WERI-Rb-1 (cell line): ENCODE data around the gene PFKP.
"Not testable (repeated sequence)": the region's sequence is repeated elsewhere in the genome, so short reads cannot be mapped to it uniquely, and the experiment has no call there.

Experiments used
- DNase-seq: peaks from one replicate; pipeline ENCODE4 v3.0.0-alpha.2; 2020
- H3K27ac ChIP-seq: fragments of 250-450 bp; sonication (Bioruptor Pico); 2 replicates; pipeline ENCODE4 v1.5.1; 2020; ENCODE audit warnings: mild to moderate bottlenecking, moderate library complexity
- H3K27me3 ChIP-seq: fragments of 250-450 bp; sonication (Bioruptor Pico); 2 replicates; pipeline ENCODE4 v1.5.1; 2021; ENCODE audit warnings: mild to moderate bottlenecking, low read depth, moderate library complexity; ENCODE audit not compliant: insufficient read depth, severe bottlenecking
- H3K36me3 ChIP-seq: fragments of 250-450 bp; sonication (Bioruptor Pico); 2 replicates; pipeline ENCODE4 v1.5.1; 2020; ENCODE audit warnings: mild to moderate bottlenecking, moderate library complexity
- H3K4me3 ChIP-seq: 2 replicates; pipeline ENCODE4 v1.5.1; 2011; ENCODE audit warnings: low read depth, mild to moderate bottlenecking, control low read depth, low read length
- H3K9me3 ChIP-seq: fragments of 250-450 bp; sonication (Bioruptor Pico); 2 replicates; pipeline ENCODE4 v1.5.1; 2021; ENCODE audit warnings: mild to moderate bottlenecking, moderate library complexity; ENCODE audit not compliant: severe bottlenecking
- CTCF ChIP-seq: IDR thresholded peaks from 2 replicates; pipeline ENCODE4 v1.5.1; 2011; ENCODE audit warnings: low read depth, mild to moderate bottlenecking, control low read depth, inconsistent platforms, low read length

The PFKP gene

GRCh38 chr10:3104251-3104918, 37.0 kb downstream of the PFKP start:
- Histone ChIP-seq H3K36me3 (peaks cover 3% of the 10 kb centered on the region), H3K27me3 (no peaks in the 10 kb centered on the region), H3K4me3 (no peak overlapping the region), H3K9me3 (no peaks in the 10 kb centered on the region), H3K27ac (no peak overlapping the region)
- TF ChIP-seq CTCF, result no peak
- no peak for DNase-seq

GRCh38 chr10:3105166-3105565, 37.8 kb downstream of the PFKP start:
- no peaks in the 10 kb centered on the region for H3K36me3 ChIP-seq
- H3K27me3 ChIP-seq, result no peaks in the 10 kb centered on the region
- H3K9me3 ChIP-seq, result no peaks in the 10 kb centered on the region
- no peak for TF ChIP-seq CTCF
- no peak for DNase-seq
- H3K27ac ChIP-seq, result no peak overlapping the region
- no peak overlapping the region for H3K4me3 ChIP-seq

DNA sequence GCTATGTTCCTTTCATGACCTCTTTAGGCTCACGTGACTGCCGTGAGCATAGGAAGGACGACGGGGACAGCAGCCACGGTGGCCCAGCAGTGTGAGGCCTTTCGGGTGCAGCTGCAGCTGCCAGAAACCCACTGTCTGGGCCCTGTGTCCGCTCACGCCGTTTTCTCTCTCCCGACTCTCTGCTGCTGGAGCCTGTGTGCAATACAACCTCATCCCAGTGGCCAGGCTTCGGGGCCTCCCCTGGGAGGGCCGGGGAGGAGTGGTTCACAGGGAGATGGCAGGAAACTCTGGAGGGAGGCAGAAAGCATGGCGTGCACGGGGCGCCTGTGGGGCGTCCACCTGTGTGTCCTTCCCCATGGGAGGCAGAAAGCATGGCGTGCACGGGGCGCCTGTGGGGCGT, 38.6 kb downstream of the PFKP start:
- no peaks in the 10 kb centered on the region for H3K27me3 ChIP-seq
- no peaks in the 10 kb centered on the region for H3K9me3 ChIP-seq
- H3K4me3 ChIP-seq, result no peak overlapping the region
- H3K27ac ChIP-seq, result no peak overlapping the region
- H3K36me3 ChIP-seq, result no peaks in the 10 kb centered on the region
- no peak for DNase-seq
- TF ChIP-seq CTCF, result no peak

DNA sequence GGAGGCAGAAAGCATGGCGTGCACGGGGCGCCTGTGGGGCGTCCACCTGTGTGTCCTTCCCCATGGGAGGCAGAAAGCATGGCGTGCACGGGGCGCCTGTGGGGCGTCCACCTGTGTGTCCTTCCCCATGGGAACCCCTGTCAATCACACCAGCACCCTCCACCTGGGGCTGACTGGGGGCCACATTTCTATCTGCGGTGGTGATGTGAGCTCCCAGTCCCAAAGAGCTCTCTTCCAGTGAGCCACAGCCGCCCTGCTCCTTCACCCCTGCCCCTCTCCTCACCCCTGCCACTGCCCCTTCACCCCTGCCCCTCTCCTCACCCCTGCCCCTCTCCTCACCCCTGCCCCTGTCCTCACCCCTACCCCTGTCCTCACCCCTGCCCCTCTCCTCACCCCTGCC, 39.0 kb downstream of the PFKP start:
- not testable (repeated sequence) for DNase-seq, H3K36me3 ChIP-seq, H3K27ac ChIP-seq, H3K27me3 ChIP-seq, H3K9me3 ChIP-seq, H3K4me3 ChIP-seq

DNA sequence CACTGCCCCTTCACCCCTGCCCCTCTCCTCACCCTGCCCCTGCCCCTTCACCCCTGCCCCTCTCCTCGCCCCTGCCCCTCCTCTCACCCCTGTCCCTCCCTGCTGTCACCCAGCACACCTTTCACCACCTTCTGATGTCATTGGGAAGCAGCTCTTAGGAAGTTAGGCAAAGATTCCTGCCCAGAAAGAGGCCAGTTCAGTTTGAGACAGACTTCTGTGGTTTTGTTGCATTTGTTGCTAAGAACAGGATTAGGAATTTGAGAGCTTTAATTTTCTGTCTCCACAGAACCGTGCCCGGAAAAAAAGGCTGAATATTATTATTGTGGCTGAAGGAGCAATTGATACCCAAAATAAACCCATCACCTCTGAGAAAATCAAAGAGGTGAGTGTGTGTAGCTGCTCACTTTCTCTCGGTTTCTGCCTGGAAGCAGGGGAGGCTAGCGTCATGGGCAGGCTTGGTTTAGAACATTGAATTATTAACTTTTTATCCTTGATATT, 39.6 kb downstream of the PFKP start:
- Histone ChIP-seq H3K36me3 (no peaks in the 10 kb centered on the region), H3K27ac (no peak overlapping the region), H3K9me3 (no peaks in the 10 kb centered on the region), H3K27me3 (no peaks in the 10 kb centered on the region), H3K4me3 (no peak overlapping the region)
- no peak for TF ChIP-seq CTCF
- no peak for DNase-seq

DNA sequence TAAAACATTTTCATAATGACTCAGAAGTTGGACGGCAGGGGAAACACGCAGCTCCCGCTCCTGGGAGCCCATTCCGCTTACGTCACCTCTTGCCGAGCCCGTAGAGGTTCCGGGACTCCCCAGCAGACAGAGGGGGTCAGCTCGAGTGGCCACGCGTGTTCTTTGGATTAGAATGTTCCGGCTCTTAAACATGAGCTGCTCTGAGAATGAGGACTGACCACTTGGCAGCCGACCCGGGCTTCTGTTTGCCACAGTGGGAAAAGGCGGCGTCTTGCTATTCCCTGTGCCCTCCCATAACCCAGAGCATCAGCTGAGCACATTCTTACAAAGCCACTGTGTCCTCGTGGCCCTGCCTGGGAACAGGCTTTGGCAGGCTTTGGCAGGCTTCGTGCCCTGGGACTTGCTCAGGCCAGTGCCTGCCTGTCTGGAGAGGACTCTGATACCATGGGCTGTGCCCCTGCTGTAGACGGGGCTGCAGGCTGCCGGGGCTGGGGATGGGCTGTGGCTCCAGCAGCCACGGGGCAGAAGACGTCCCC, 40.1 kb downstream of the PFKP start:
- Histone ChIP-seq H3K36me3 (no peaks in the 10 kb centered on the region; the same call in 1 of the 2 replicates), H3K27ac (no peak overlapping the region), H3K9me3 (no peaks in the 10 kb centered on the region), H3K4me3 (no peak overlapping the region), H3K27me3 (no peaks in the 10 kb centered on the region)
- DNase-seq, result no peak
- TF ChIP-seq CTCF, result no peak
